Neural cell (in vitro differentiated cells): ENCODE measurements around the gene NDUFV2. TPM values are rescaled to one million over a fixed set of nuclear protein-coding genes. Genes with fewer than 3 reads are reported as not detected.

ENCODE experiments used
- H2AFZ ChIP-seq: fragments of 200-600, 300-800 bp; sonication (generic), shearing (Covaris generic); 2 replicates; pipeline ENCODE4 v1.6.0; 2014; ENCODE audit warnings: low read depth, mild to moderate bottlenecking, antibody characterized with exemption, low read length, moderate library complexity
- H3F3A ChIP-seq: fragments of 200-600 bp; shearing (Covaris generic); 2 replicates; pipeline ENCODE4 v1.6.1; 2016; ENCODE audit warnings: mild to moderate bottlenecking, moderate library complexity, mixed read lengths, antibody characterized with exemption, low read length; ENCODE audit not compliant: insufficient read depth, poor library complexity, severe bottlenecking
- H3K27ac ChIP-seq: fragments of 200-600, 300-800 bp; sonication (generic), shearing (Covaris generic); 2 replicates; pipeline ENCODE4 v1.5.1; 2014; ENCODE audit warnings: mild to moderate bottlenecking, low read length, moderate library complexity
- H3K27me3 ChIP-seq: fragments of 300-800, 200-600 bp; sonication (generic), shearing (Covaris generic); 2 replicates; pipeline ENCODE4 v1.6.0; 2014; ENCODE audit warnings: mild to moderate bottlenecking, low read depth, low read length, moderate library complexity; ENCODE audit not compliant: insufficient read depth
- H3K36me3 ChIP-seq: fragments of 300-800, 200-600 bp; sonication (generic), shearing (Covaris generic); 2 replicates; pipeline ENCODE4 v1.5.1; 2014; ENCODE audit warnings: mild to moderate bottlenecking, antibody characterized with exemption, low read length, moderate library complexity; ENCODE audit not compliant: insufficient read depth
- H3K4me2 ChIP-seq: fragments of 300-800, 200-600 bp; sonication (generic), shearing (Covaris generic); 2 replicates; pipeline ENCODE4 v1.6.0; 2014; ENCODE audit warnings: mild to moderate bottlenecking, low read length
- H3K4me3 ChIP-seq: fragments of 300-800, 200-600 bp; sonication (generic), shearing (Covaris generic); 2 replicates; pipeline ENCODE4 v1.5.1; 2014; ENCODE audit warnings: mild to moderate bottlenecking, low read length, moderate library complexity
- H3K79me2 ChIP-seq: fragments of 200-600 bp; shearing (Covaris generic); replicated peaks from 2 replicates; pipeline ENCODE4 v1.6.0; 2014; ENCODE audit warnings: mild to moderate bottlenecking, low read length, moderate library complexity; ENCODE audit not compliant: insufficient read depth
- H3K9ac ChIP-seq: fragments of 300-800, 200-600 bp; sonication (generic), shearing (Covaris generic); 2 replicates; pipeline ENCODE4 v1.6.1; 2016; ENCODE audit warnings: mild to moderate bottlenecking, low read length, mixed read lengths
- H3K9me2 ChIP-seq: fragments of 200-600 bp; shearing (Covaris generic); 2 replicates; pipeline ENCODE4 v1.6.1; 2016; ENCODE audit warnings: mild to moderate bottlenecking, low read length, mixed read lengths; ENCODE audit not compliant: insufficient read depth
- H3K9me3 ChIP-seq: fragments of 200-600, 300-800 bp; sonication (generic), shearing (Covaris generic); 2 replicates; pipeline ENCODE4 v1.6.1; 2016; ENCODE audit warnings: mild to moderate bottlenecking, mixed run types, low read length, moderate library complexity, mixed read lengths
- H4K20me1 ChIP-seq: fragments of 200-600 bp; shearing (Covaris generic); 2 replicates; pipeline ENCODE4 v1.6.1; 2016; ENCODE audit warnings: mild to moderate bottlenecking, mixed run types; ENCODE audit not compliant: insufficient read depth
- EP300 ChIP-seq: fragments of 450-650 bp; conservative IDR thresholded peaks from 2 replicates; pipeline ENCODE4 v1.6.1; 2014; ENCODE audit warnings: antibody characterized with exemption, mild to moderate bottlenecking, moderate library complexity; ENCODE audit not compliant: poor library complexity, severe bottlenecking
- EZH2 ChIP-seq: fragments of 200-600, 300-800 bp; shearing (Covaris generic), sonication (generic); IDR thresholded peaks from 2 replicates; pipeline ENCODE4 v1.6.1; 2014; ENCODE audit warnings: antibody characterized with exemption, low read length, borderline replicate concordance, mild to moderate bottlenecking; ENCODE audit not compliant: insufficient read depth, poor library complexity, severe bottlenecking
- MXI1 ChIP-seq: fragments of 450-650 bp; conservative IDR thresholded peaks from 2 replicates; pipeline ENCODE4 v1.6.1; 2014; ENCODE audit warnings: antibody characterized with exemption, mild to moderate bottlenecking; ENCODE audit not compliant: poor library complexity, severe bottlenecking
- POLR2AphosphoS5 ChIP-seq: IDR thresholded peaks from 2 replicates; pipeline ENCODE4 v1.6.1; 2012
- RAD21 ChIP-seq: fragments of 450-650 bp; conservative IDR thresholded peaks from 2 replicates; pipeline ENCODE4 v1.6.1; 2014; ENCODE audit warnings: antibody characterized with exemption, mild to moderate bottlenecking, moderate library complexity
- SMC3 ChIP-seq: fragments of 450-650 bp; conservative IDR thresholded peaks from 2 replicates; pipeline ENCODE4 v1.6.1; 2014; ENCODE audit warnings: antibody characterized with exemption, mild to moderate bottlenecking, moderate library complexity; ENCODE audit not compliant: poor library complexity
- TAF1 ChIP-seq: IDR thresholded peaks from 2 replicates; pipeline ENCODE4 v1.6.1; 2012; ENCODE audit warnings: low read depth
- polyA plus RNA-seq: library from polyadenylated mRNA; depleted of rRNA; stranded (reverse); fragments of >200 nt; gene quantifications from 2 replicates; pipeline ENCODE4 v1.2.3, GENCODE V29; 2014
- TF ChIP-seq, protein P1 (sequence below): fragments of 450-650 bp; IDR thresholded peaks from 2 replicates; pipeline ENCODE4 v1.5.1; 2014; ENCODE audit warnings: antibody characterized with exemption, mild to moderate bottlenecking, moderate library complexity; ENCODE audit not compliant: poor library complexity, severe bottlenecking
- TF ChIP-seq, protein P2 (sequence below): IDR thresholded peaks from 2 replicates; pipeline ENCODE4 v1.6.1; 2012; ENCODE audit warnings: borderline replicate concordance

The NDUFV2 gene
- polyA plus RNA-seq, 1 donor from 2014 or later: 285 TPM

DNA sequence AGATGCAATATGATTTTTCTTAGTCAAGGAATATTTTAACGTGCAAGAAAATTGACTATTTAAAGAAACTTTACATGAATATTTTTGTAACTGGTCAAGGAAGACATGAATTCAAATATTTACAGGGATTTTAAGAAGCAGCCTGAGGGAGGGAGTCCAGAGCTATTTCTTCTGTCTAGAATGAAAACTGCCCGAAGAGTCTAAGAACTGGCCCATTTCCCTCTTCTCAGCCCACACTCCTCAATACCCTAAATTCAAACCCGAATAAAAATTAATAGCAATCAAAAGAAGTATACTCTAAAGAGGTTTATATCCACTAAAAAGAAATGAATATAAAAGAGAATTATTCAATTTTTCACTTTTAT is 6.5 kb upstream of the NDUFV2 start:
- TF ChIP-seq RAD21 (no peak), EZH2 (no peak), POLR2AphosphoS5 (no peak), MXI1 (no peak), EP300 (no peak), SMC3 (no peak), TAF1 (no peak)
- TF ChIP-seq, protein P1, sequence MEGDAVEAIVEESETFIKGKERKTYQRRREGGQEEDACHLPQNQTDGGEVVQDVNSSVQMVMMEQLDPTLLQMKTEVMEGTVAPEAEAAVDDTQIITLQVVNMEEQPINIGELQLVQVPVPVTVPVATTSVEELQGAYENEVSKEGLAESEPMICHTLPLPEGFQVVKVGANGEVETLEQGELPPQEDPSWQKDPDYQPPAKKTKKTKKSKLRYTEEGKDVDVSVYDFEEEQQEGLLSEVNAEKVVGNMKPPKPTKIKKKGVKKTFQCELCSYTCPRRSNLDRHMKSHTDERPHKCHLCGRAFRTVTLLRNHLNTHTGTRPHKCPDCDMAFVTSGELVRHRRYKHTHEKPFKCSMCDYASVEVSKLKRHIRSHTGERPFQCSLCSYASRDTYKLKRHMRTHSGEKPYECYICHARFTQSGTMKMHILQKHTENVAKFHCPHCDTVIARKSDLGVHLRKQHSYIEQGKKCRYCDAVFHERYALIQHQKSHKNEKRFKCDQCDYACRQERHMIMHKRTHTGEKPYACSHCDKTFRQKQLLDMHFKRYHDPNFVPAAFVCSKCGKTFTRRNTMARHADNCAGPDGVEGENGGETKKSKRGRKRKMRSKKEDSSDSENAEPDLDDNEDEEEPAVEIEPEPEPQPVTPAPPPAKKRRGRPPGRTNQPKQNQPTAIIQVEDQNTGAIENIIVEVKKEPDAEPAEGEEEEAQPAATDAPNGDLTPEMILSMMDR: no peak
- TF ChIP-seq, protein P2, sequence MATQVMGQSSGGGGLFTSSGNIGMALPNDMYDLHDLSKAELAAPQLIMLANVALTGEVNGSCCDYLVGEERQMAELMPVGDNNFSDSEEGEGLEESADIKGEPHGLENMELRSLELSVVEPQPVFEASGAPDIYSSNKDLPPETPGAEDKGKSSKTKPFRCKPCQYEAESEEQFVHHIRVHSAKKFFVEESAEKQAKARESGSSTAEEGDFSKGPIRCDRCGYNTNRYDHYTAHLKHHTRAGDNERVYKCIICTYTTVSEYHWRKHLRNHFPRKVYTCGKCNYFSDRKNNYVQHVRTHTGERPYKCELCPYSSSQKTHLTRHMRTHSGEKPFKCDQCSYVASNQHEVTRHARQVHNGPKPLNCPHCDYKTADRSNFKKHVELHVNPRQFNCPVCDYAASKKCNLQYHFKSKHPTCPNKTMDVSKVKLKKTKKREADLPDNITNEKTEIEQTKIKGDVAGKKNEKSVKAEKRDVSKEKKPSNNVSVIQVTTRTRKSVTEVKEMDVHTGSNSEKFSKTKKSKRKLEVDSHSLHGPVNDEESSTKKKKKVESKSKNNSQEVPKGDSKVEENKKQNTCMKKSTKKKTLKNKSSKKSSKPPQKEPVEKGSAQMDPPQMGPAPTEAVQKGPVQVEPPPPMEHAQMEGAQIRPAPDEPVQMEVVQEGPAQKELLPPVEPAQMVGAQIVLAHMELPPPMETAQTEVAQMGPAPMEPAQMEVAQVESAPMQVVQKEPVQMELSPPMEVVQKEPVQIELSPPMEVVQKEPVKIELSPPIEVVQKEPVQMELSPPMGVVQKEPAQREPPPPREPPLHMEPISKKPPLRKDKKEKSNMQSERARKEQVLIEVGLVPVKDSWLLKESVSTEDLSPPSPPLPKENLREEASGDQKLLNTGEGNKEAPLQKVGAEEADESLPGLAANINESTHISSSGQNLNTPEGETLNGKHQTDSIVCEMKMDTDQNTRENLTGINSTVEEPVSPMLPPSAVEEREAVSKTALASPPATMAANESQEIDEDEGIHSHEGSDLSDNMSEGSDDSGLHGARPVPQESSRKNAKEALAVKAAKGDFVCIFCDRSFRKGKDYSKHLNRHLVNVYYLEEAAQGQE: no peak

DNA sequence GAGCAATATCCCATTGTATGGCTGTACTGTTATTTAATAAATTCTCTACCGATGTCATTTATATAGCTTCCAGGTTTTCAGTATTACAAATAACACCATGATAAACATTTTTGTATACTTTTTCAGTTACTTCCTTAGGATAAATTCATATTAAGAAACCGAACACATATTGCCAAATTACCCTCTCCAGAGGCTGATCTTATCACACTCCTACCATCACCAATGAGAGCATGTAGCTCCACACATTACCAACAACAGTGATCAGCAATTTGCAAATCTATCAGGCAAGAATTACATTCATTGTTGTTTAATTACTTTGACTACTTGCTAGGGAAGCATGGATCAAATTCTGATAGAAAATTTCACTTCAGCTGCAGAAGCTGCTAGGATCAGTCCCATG is 5.8 kb upstream of the NDUFV2 start:
- H3F3A ChIP-seq: no peaks in the 10 kb centered on the region
- H3K27ac ChIP-seq: no peak overlapping the region
- no peaks in the 10 kb centered on the region for H3K9me3 ChIP-seq
- no peaks in the 10 kb centered on the region for H3K27me3 ChIP-seq
- no peak overlapping the region for H2AFZ ChIP-seq
- H4K20me1 ChIP-seq: no peaks in the 10 kb centered on the region
- H3K79me2 ChIP-seq: no peaks in the 10 kb centered on the region
- H3K4me3 ChIP-seq: no peak overlapping the region
- no peak for TF ChIP-seq EZH2
- TF ChIP-seq EP300: no peak
- TF ChIP-seq, protein P2: no peak
- H3K9me2 ChIP-seq: no peaks in the 10 kb centered on the region
- H3K4me2 ChIP-seq: no peak overlapping the region
- H3K9ac ChIP-seq: no peak overlapping the region
- H3K36me3 ChIP-seq: no peaks in the 10 kb centered on the region

More for the DNA sequence above, 6.5 kb upstream of the NDUFV2 start:
- H4K20me1 ChIP-seq: no peaks in the 10 kb centered on the region
- H3F3A ChIP-seq: no peaks in the 10 kb centered on the region
- no peaks in the 10 kb centered on the region for H3K36me3 ChIP-seq
- H3K27ac ChIP-seq: no peak overlapping the region
- no peaks in the 10 kb centered on the region for H3K27me3 ChIP-seq
- H3K4me3 ChIP-seq: no peak overlapping the region
- H3K4me2 ChIP-seq: no peak overlapping the region
- H3K9me3 ChIP-seq: no peaks in the 10 kb centered on the region
- no peaks in the 10 kb centered on the region for H3K9me2 ChIP-seq
- H2AFZ ChIP-seq: no peak overlapping the region
- no peak overlapping the region for H3K9ac ChIP-seq
- no peaks in the 10 kb centered on the region for H3K79me2 ChIP-seq
